Heart right ventricle (tissue), 16 donors: Measurements from ENCODE around the gene MED22. TPM values are rescaled to one million over a fixed set of nuclear protein-coding genes. Genes with fewer than 3 reads are reported as not detected.
"Not testable (repeated sequence)": the region's sequence is repeated elsewhere in the genome, so short reads cannot be mapped to it uniquely, and the experiment has no call there.

Experiments used
- ATAC-seq, 8 donors: fragments of 200-7000 bp; cut with Tn5 transposase; one replicate each; pipeline ENCODE4 v1.9.1; 2020; ENCODE audit warnings: mild to moderate bottlenecking in 8 of 8, moderate library complexity in 8 of 8, moderate number of reproducible peaks in 1 of 8
- DNase-seq, 2 donors: peaks; one replicate each; pipeline ENCODE4 v3.0.0-alpha.2; 2020
- H3K27ac ChIP-seq, 10 donors: fragments of 200-600 bp; sonication (generic) in 2 of 10; one replicate each; pipeline versions ENCODE4 v1.5.0 to v1.8.0; 2020 to 2022; ENCODE audit warnings: mild to moderate bottlenecking in 3 of 10
- H3K27me3 ChIP-seq, 7 donors: fragments of 200-600 bp; one replicate each; pipeline ENCODE4 v1.8.0; 2021 to 2022; ENCODE audit warnings: mild to moderate bottlenecking in 2 of 7
- H3K36me3 ChIP-seq, 9 donors: fragments of 200-600 bp; sonication (generic) in 1 of 9; one replicate each; pipeline versions ENCODE4 v1.5.0 to v1.8.0; 2020 to 2022; ENCODE audit warnings: mild to moderate bottlenecking in 2 of 9
- H3K4me1 ChIP-seq, 9 donors: fragments of 200-600 bp; sonication (generic) in 1 of 9; one replicate each; pipeline versions ENCODE4 v1.5.0 to v1.8.0; 2020 to 2022; ENCODE audit warnings: mild to moderate bottlenecking in 4 of 9
- H3K4me3 ChIP-seq, 10 donors: fragments of 200-600 bp; sonication (generic) in 2 of 10; one replicate each; pipeline versions ENCODE4 v1.5.0 to v1.8.0; 2020 to 2022; ENCODE audit warnings: mild to moderate bottlenecking in 7 of 10, moderate library complexity in 2 of 10
- H3K9me3 ChIP-seq, 11 donors: fragments of 200-600 bp in 10 of 11; sonication (generic) in 2 of 11; one replicate each; pipeline versions ENCODE4 v1.5.0 to v1.8.0; 2013 to 2022; ENCODE audit warnings: mild to moderate bottlenecking in 2 of 11, control low read depth in 1 of 11, moderate library complexity in 1 of 11
- CTCF ChIP-seq, 9 donors: fragments of 200-600 bp; sonication (generic) in 2 of 9; IDR thresholded peaks; one replicate each; pipeline versions ENCODE4 v1.5.0 to v1.8.0; 2021 to 2022; ENCODE audit warnings: antibody characterized with exemption in 9 of 9, mild to moderate bottlenecking in 5 of 9, moderate library complexity in 1 of 9
- WGBS, 2 donors: extraction: QIAGEN DNeasy Blood & Tissue Kit; methylation state at CpG; one replicate each; pipeline ENCODE4 v1.1.7; 2013; ENCODE audit warnings: inconsistent platforms in 1 of 2; 5-methylcytosine and 5-hydroxymethylcytosine counted together
- intact Hi-C, 10 donors: fragments of 100-400 bp; cut with DNase I; formaldehyde crosslinking; loops; one replicate each; pipeline versions ENCODE4 v1.11.1 to v1.14.2; 2022
- polyA plus RNA-seq, 2 donors: library from polyadenylated mRNA; stranded (reverse); fragments of 200-250 nt; gene quantifications; one replicate each; pipeline ENCODE4 v1.2.3, GENCODE V29; 2013
- total RNA-seq, 10 donors: library from RNA; stranded (reverse); fragmentation: NEBNext Ultra II Directional in 3 of 10; extraction: Animal tissue kit (Norgen Biotek cat#: 25700) in 3 of 10; gene quantifications; one replicate each; pipeline versions ENCODE4 v1.2.1 to v1.2.4, GENCODE V29; 2021 to 2023
- donor health status: Arrhythmogenic right ventricular cardiomyopathy.
- donor health status: ischemic (EF 13 %, LVEDD 7.1; RV severe dilation, severe dysfunction).
- donor health status: healthy with polysubstance abuse.
- donor health status: DM: no; HTN: yes; CAD: no.
- donor health status: DM: no; HTN: no; CAD: no.
- donor health status: ischemic (EF 25% LVEDD 6.9; RV normal size, moderate dysfunction).
- donor health status: ischemic (EF 25% LVEDD 5.7; RV mildly dilated, moderate dysfunction).
- donor health status: healthy.
- donor health status: DM: yes; HTN: yes; CAD: no.
- donor health status: Ischemic cardiomyopathy.
- donor health status: ischemic (EF 35%, LVEDD 5.7; RV mildly dilated, moderate dysfunction).
- donor health status: nonischemic (EF 11% LVEDD 7.7; RV severe dilation, severe dysfunction).
- donor health status: DM: yes; HTN: yes; CAD: no.
- donor health status: PGD.
- donor health status: ischemic (EF 29% LVEDD 5.4; RV normal size, mild dysfunction).
- donor health status: nonischemic (EF 23%, LVEDD 6.1; RV moderate dilation, normal function).

MED22 gene
- total and polyA plus RNA-seq, 12 donors = 10.2 to 23.6 (median 17.4) TPM

GRCh38 chr9:133303266-133304157, 44.4 kb downstream of the MED22 start:
- H3K4me1 ChIP-seq = no peaks in the 10 kb centered on the region
- no peak for ATAC-seq
- DNase-seq = no peak
- no peak overlapping the region for H3K4me3 ChIP-seq
- intact Hi-C loops = no loop called here
- no peaks in the 10 kb centered on the region for H3K36me3 ChIP-seq
- H3K9me3 ChIP-seq = no peaks in the 10 kb centered on the region
- no peak for TF ChIP-seq CTCF (IDR thresholded peaks at IDR 0.05)
- 74 to 76% methylated on average over 26 of the region's 26 CpGs for WGBS, 2 donors
- H3K27me3 ChIP-seq = peaks cover 0 to 24% (median 8%) of the 10 kb centered on the region in 7 donors
- no peak overlapping the region for H3K27ac ChIP-seq

- 90 to 93% methylated on average over 13 of the region's 13 CpGs for WGBS, 2 donors
- H3K4me1 ChIP-seq = no peaks in the 10 kb centered on the region
- H3K36me3 ChIP-seq = no peaks in the 10 kb centered on the region
- no peaks in the 10 kb centered on the region for H3K9me3 ChIP-seq
- intact Hi-C loops = no loop called here
- no peak for ATAC-seq
- TF ChIP-seq CTCF (IDR thresholded peaks at IDR 0.05) = no peak
- H3K4me3 ChIP-seq = no peak overlapping the region
- DNase-seq = no peak
- no peak overlapping the region for H3K27ac ChIP-seq
- H3K27me3 ChIP-seq = peaks cover 0 to 34% (median 12%) of the 10 kb centered on the region in 7 donors
Observed at GRCh38 chr9:133301253-133302230, 46.4 kb downstream of the MED22 start.

GRCh38 chr9:133299996-133300395, 47.9 kb downstream of the MED22 start:
- peaks cover 0 to 36% (median 8%) of the 10 kb centered on the region in 7 donors for H3K27me3 ChIP-seq
- H3K4me3 ChIP-seq, DNase-seq, H3K27ac ChIP-seq, ATAC-seq, H3K36me3 ChIP-seq, intact Hi-C loops, H3K4me1 ChIP-seq, H3K9me3 ChIP-seq: not testable (repeated sequence)
- 80 to 81% methylated on average over 16 of the region's 16 CpGs for WGBS, 2 donors

GRCh38 chr9:133294257-133294656, 53.7 kb downstream of the MED22 start:
- ATAC-seq (no peak), DNase-seq (no peak)
- TF ChIP-seq CTCF (IDR thresholded peaks at IDR 0.05) = no peak
- H3K4me1 ChIP-seq = no peaks in the 10 kb centered on the region
- peaks cover 0 to 42% (median 16%) of the 10 kb centered on the region in 7 donors for H3K27me3 ChIP-seq
- no peak overlapping the region for H3K4me3 ChIP-seq
- WGBS, 2 donors = 69% methylated on average over 1 of the region's 1 CpG
- H3K9me3 ChIP-seq = peaks cover 0 to 19% (median 5%) of the 10 kb centered on the region in 11 donors
- no peaks in the 10 kb centered on the region for H3K36me3 ChIP-seq
- intact Hi-C loops = no loop called here
- no peak overlapping the region for H3K27ac ChIP-seq
